ENCODE measurements around the gene RC3H1.

RC3H1 gene

GRCh38 chr1:174032671-174033222, 10.6 kb upstream of the RC3H1 start:
- no peaks in the 10 kb centered on the region for H3K9me3 ChIP-seq (ENCODE audit: low read depth, low read length)
- no peak for DNase-seq (ENCODE audit: low read depth, low spot score)
- no peaks in the 10 kb centered on the region for H3K36me3 ChIP-seq (ENCODE audit: insufficient read depth, low read length)
- no peak overlapping the region for H3K27ac ChIP-seq
- TF ChIP-seq EZH2 (IDR thresholded peaks at IDR 0.05) = no peak
- TF ChIP-seq POLR2AphosphoS5 (IDR thresholded peaks at IDR 0.05; ENCODE audit: borderline replicate concordance, low read depth, low read length) = no peak
- no peak for TF ChIP-seq FOXP2 (optimal IDR thresholded peaks at IDR 0.05; ENCODE audit: control extremely low read depth, extremely low read length, insufficient read depth)
- no peak overlapping the region for H3K9ac ChIP-seq (ENCODE audit: insufficient read length)
- no peak overlapping the region for H3K4me3 ChIP-seq

GRCh38 chr1:174031099-174031498, 8.9 kb upstream of the RC3H1 start:
- TF ChIP-seq EZH2 (IDR thresholded peaks at IDR 0.05) (no peak), POLR2AphosphoS5 (IDR thresholded peaks at IDR 0.05; ENCODE audit: borderline replicate concordance, low read depth, low read length) (no peak), FOXP2 (optimal IDR thresholded peaks at IDR 0.05; ENCODE audit: control extremely low read depth, extremely low read length, insufficient read depth) (no peak)
- H3K9ac ChIP-seq (ENCODE audit: insufficient read length) = no peak overlapping the region
- no peak for DNase-seq (ENCODE audit: low read depth, low spot score)

GRCh38 chr1:174028495-174028894, 6.3 kb upstream of the RC3H1 start:
- no peak for DNase-seq (ENCODE audit: low read depth, low spot score)
- Histone ChIP-seq H3K27ac (no peak overlapping the region), H3K9ac (ENCODE audit: insufficient read length) (no peak overlapping the region), H3K36me3 (ENCODE audit: insufficient read depth, low read length) (no peaks in the 10 kb centered on the region), H3K9me3 (ENCODE audit: low read depth, low read length) (no peaks in the 10 kb centered on the region), H3K4me3 (no peak overlapping the region)
- TF ChIP-seq FOXP2 (optimal IDR thresholded peaks at IDR 0.05; ENCODE audit: control extremely low read depth, extremely low read length, insufficient read depth) (no peak), EZH2 (IDR thresholded peaks at IDR 0.05) (no peak), POLR2AphosphoS5 (IDR thresholded peaks at IDR 0.05; ENCODE audit: borderline replicate concordance, low read depth, low read length) (no peak)

More at GRCh38 chr1:174031099-174031498, 8.9 kb upstream of the RC3H1 start:
- Histone ChIP-seq H3K36me3 (ENCODE audit: insufficient read depth, low read length) (no peaks in the 10 kb centered on the region), H3K4me3 (no peak overlapping the region), H3K9me3 (ENCODE audit: low read depth, low read length) (no peaks in the 10 kb centered on the region), H3K27ac (no peak overlapping the region)

- TF ChIP-seq FOXP2 (optimal IDR thresholded peaks at IDR 0.05; ENCODE audit: control extremely low read depth, extremely low read length, insufficient read depth) = no peak
- no peak for TF ChIP-seq POLR2AphosphoS5 (IDR thresholded peaks at IDR 0.05; ENCODE audit: borderline replicate concordance, low read depth, low read length)
- no peak for TF ChIP-seq EZH2 (IDR thresholded peaks at IDR 0.05)
- Histone ChIP-seq H3K4me3 (no peak overlapping the region), H3K9ac (ENCODE audit: insufficient read length) (peak overlapping the region; percentile 22), H3K36me3 (ENCODE audit: insufficient read depth, low read length) (no peaks in the 10 kb centered on the region; the same call in 1 of the 2 replicates), H3K9me3 (ENCODE audit: low read depth, low read length) (no peaks in the 10 kb centered on the region), H3K27ac (0 out of 2 replicates have a peak overlapping the region, but pooled peaks have one; percentile 15)
- no peak for DNase-seq (ENCODE audit: low read depth, low spot score)
Measured at GRCh38 chr1:174023440-174023839, 1.3 kb upstream of the RC3H1 start.

GRCh38 chr1:174022976-174023277, 770 bp upstream of the RC3H1 start:
- DNase-seq (ENCODE audit: low read depth, low spot score) = no peak
- peak overlapping the region; percentile 99 for H3K4me3 ChIP-seq
- H3K36me3 ChIP-seq (ENCODE audit: insufficient read depth, low read length) = no peaks in the 10 kb centered on the region; the same call in 1 of the 2 replicates
- H3K9ac ChIP-seq (ENCODE audit: insufficient read length) = peak overlapping the region; percentile 87
- H3K27ac ChIP-seq = 0 out of 2 replicates have a peak overlapping the region, but pooled peaks have one; percentile 39
- no peak for TF ChIP-seq EZH2 (IDR thresholded peaks at IDR 0.05)
- TF ChIP-seq FOXP2 (optimal IDR thresholded peaks at IDR 0.05; ENCODE audit: control extremely low read depth, extremely low read length, insufficient read depth) = no peak
- no peak for TF ChIP-seq POLR2AphosphoS5 (IDR thresholded peaks at IDR 0.05; ENCODE audit: borderline replicate concordance, low read depth, low read length)
- H3K9me3 ChIP-seq (ENCODE audit: low read depth, low read length) = no peaks in the 10 kb centered on the region

GRCh38 chr1:174021591-174022079, 522 bp downstream of the RC3H1 start:
- Histone ChIP-seq H3K36me3 (ENCODE audit: insufficient read depth, low read length) (no peaks in the 10 kb centered on the region; the same call in 1 of the 2 replicates), H3K9ac (ENCODE audit: insufficient read length) (peak overlapping the region; percentile 87), H3K9me3 (ENCODE audit: low read depth, low read length) (no peaks in the 10 kb centered on the region), H3K27ac (peak overlapping the region; percentile 32; the same call in 1 of the 2 replicates), H3K4me3 (peak overlapping the region; percentile 99)
- DNase-seq (ENCODE audit: low read depth, low spot score) = no peak
- TF ChIP-seq FOXP2 (optimal IDR thresholded peaks at IDR 0.05; ENCODE audit: control extremely low read depth, extremely low read length, insufficient read depth) (no peak), POLR2AphosphoS5 (IDR thresholded peaks at IDR 0.05; ENCODE audit: borderline replicate concordance, low read depth, low read length) (no peak), EZH2 (IDR thresholded peaks at IDR 0.05) (no peak)

GRCh38 chr1:174018565-174018964, 3.6 kb downstream of the RC3H1 start:
- H3K9ac ChIP-seq (ENCODE audit: insufficient read length) = no peak overlapping the region
- H3K9me3 ChIP-seq (ENCODE audit: low read depth, low read length) = no peaks in the 10 kb centered on the region
- H3K36me3 ChIP-seq (ENCODE audit: insufficient read depth, low read length) = peaks cover 8% of the 10 kb centered on the region; the same call in 1 of the 2 replicates
- DNase-seq (ENCODE audit: low read depth, low spot score) = no peak
- H3K27ac ChIP-seq = peak overlapping the region; percentile 14; the same call in 1 of the 2 replicates
- no peak for TF ChIP-seq POLR2AphosphoS5 (IDR thresholded peaks at IDR 0.05; ENCODE audit: borderline replicate concordance, low read depth, low read length)
- TF ChIP-seq FOXP2 (optimal IDR thresholded peaks at IDR 0.05; ENCODE audit: control extremely low read depth, extremely low read length, insufficient read depth) = no peak
- TF ChIP-seq EZH2 (IDR thresholded peaks at IDR 0.05) = no peak
- H3K4me3 ChIP-seq = no peak overlapping the region

- Histone ChIP-seq H3K9me3 (ENCODE audit: low read depth, low read length) (no peaks in the 10 kb centered on the region), H3K4me3 (peak overlapping the region; percentile 57), H3K27ac (peak overlapping the region; percentile 77), H3K36me3 (ENCODE audit: insufficient read depth, low read length) (peaks cover 8% of the 10 kb centered on the region; the same call in 1 of the 2 replicates), H3K9ac (ENCODE audit: insufficient read length) (peak overlapping the region; percentile 62)
- DNase-seq (ENCODE audit: low read depth, low spot score) = no peak
- TF ChIP-seq EZH2 (IDR thresholded peaks at IDR 0.05) (no peak), POLR2AphosphoS5 (IDR thresholded peaks at IDR 0.05; ENCODE audit: borderline replicate concordance, low read depth, low read length) (no peak), FOXP2 (optimal IDR thresholded peaks at IDR 0.05; ENCODE audit: control extremely low read depth, extremely low read length, insufficient read depth) (no peak)
Measured at GRCh38 chr1:174017231-174017970, 4.8 kb downstream of the RC3H1 start.
